Measurements from ENCODE around the gene SOX2.

The SOX2 gene

DNA sequence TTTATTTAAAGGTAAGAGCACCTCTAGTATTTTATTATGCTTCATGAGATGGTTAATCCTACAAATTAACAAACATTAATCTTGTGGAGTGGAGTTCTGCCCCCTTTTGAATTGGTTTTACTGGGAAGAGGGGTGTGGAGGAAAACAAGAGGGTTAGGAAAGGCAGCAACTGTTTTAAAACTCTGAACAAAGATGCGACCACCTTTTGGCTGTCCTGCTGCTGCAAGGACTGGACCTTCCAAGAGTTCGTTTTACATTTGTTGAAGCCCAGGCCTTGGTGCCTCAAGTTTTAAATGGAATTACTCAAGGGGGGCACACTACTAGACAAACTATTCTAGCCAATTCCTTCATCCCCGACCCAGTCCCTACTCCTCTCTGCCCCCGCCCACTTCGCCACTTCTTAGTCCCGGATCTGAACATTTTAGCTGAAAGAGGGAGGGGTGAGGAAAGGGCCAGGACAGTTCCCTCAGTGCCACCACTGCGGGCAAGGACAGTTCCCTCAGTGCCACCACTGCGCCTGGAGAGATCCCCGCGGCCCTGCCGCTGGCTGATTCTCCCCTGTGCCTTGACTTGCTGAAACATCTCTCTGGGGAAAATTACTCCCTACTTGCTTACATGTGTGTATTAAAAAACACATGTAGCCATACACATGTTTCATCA lies 11.2 kb downstream of the SOX2 start:
- DNase-seq (ENCODE audit: low read depth in 3 of 3, low spot score in 1 of 3), result no peak

DNA sequence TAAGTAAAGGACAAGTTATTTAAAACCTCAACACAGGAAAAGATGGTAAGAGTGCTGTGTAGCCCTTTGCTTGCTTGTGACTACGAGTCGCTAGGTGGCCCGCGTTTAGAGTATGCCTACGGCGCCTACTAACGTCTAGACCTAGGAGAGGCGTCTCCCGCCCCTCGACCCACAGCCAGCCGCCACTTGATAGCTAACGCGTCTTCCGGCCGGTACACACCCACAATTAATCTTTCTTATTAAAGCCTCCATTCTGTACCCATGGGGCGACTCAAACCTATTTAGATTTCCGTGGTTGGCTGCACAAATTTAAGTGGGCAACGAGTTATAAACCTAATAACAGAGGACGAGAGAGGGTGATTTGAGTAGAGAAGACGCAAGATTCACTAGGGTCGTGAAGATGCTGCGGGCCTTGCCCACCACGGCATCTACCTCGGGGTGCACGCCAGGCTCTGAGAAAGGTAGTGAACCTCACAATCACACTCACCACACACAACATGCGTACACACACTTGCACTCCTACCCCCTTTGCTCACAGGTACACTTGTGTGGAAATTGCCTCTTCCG lies 12.0 kb downstream of the SOX2 start:
- no peak for DNase-seq (ENCODE audit: low read depth in 3 of 3, low spot score in 1 of 3)

DNA sequence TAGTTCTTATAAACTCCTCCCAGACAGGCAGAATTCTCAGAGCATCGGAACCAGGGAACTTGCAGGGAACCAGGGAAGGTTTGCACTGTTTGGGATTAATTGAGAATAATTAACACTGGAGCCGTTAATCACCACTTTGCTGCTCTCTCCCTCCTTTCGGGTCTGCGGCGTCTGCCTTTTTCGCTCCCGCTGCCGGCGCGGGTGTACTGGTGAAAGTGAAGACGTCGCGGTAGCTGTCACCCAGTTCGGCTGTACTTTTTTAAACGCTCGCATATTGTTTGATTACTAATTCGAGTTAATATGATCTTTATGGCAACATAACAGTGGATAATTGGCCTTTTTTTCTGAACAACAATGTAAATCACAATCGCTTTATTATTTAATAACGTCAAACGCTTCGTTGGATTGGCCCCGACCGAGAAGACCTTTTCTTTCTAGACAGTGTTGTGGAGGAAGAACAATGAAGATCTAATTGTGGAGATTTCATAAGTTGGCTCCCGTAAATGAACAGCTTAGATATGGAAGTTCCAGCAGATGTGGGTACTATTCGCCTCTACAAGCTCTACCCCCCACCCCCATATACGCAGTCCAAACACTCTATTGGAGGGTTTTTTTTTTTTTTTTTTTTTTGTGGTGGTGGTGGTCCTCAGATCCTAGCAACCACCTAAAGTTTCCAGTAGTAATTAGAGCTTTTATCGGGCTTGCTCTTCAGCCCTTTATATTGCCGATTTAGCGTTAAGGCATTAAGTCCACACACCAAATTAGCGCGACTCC lies 12.7 kb downstream of the SOX2 start:
- no peak for DNase-seq (ENCODE audit: low read depth in 3 of 3, low spot score in 1 of 3)

GRCh38 chr3:181725131-181725731 lies 13.5 kb downstream of the SOX2 start:
- DNase-seq (ENCODE audit: low read depth in 3 of 3, low spot score in 1 of 3), result no peak

DNA sequence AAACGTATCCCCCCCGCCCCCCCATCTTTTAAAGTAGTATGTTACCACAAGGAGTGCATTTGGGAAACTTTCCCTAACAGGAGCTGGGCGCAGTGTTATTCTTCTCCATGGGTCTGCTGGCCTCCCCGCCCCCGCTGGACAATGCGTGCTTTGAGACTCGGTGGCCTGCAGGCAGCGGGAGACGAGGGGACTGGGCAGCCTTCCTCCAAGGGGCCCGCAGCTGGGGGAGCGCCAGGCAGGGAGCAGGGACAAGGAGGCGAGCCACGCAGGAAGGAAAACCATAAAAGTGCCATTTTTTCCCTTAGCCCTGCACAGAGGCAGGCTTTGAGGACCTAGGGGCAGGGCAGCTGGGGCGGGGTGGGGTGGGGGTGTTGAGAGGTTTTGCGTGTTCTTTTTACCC lies 14.1 kb downstream of the SOX2 start:
- DNase-seq (ENCODE audit: low read depth in 3 of 3, low spot score in 1 of 3), result no peak

DNA sequence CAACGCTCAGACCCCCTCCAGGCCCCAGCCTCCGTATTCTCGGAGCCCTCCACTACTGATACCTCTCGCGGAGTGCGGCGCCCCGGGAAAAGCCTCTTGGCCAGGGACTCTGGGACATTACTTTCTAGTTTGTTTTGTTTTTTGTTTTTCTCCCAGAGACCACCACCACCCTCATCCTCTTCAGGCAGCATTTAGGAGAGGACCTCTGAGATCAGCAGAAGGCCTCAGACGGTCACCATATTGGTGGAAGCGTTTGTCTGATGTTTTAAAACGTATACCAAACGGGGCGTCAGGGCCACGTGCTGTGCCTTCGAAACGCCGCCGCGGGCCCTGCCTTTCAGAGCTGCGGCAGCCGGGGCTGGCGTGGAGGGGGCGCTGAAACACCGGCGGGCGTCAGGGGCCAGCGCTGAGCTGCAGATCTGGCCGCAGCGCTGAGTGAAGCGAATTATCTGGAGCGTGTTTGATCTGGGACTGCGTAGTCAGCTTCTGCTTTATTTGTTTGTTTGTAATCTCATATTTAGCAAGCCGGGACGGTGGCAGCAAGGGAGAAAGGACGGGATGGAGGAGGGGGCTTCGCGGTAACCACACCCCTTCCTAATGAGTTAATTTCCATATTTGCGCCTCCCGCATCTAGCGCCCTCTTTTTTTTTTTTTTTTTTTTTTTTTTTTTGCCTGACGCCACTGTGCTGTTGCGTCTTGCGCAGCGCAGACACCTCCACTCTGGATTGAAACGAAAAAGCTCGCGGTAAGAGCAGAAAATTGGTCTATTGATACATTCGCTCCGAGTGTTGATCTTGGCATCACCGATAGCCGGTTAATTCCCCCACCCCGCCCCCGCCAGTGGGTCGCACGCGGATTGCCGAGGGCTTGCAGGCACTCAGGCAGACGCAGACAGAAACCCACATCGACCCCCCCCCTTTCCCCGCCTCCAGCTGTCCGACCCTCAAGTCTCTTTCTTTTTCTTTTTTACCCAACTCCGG lies 14.9 kb downstream of the SOX2 start:
- DNase-seq (ENCODE audit: low read depth in 3 of 3, low spot score in 1 of 3), result no peak

GRCh38 chr3:181727341-181728032 lies 15.8 kb downstream of the SOX2 start:
- no peak for DNase-seq (ENCODE audit: low read depth in 3 of 3, low spot score in 1 of 3)

GRCh38 chr3:181728470-181729340 lies 17.0 kb downstream of the SOX2 start:
- no peak for DNase-seq (ENCODE audit: low read depth in 3 of 3, low spot score in 1 of 3)

GRCh38 chr3:181729341-181729869 lies 17.7 kb downstream of the SOX2 start:
- no peak for DNase-seq (ENCODE audit: low read depth in 3 of 3, low spot score in 1 of 3)

GRCh38 chr3:181730316-181730715 lies 18.6 kb downstream of the SOX2 start:
- DNase-seq (ENCODE audit: low read depth in 3 of 3, low spot score in 1 of 3), result no peak

DNA sequence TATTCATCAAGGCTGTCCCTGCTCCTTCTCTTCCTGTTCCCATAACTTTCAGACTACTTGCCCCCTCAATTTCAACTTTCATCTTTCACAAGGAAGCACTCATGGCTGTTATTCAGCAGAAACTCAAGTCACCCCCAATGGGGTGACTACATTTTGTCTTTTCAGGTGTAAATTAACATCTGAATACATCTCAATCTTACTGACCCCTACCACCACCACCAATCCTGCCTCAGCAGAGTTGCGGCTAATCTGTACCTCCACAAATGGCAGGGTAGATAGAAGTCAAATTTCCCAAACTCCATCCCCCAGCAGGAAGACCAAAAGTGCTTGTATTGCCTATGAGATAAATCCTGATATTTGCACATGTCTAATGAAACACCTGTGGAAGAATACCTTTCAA lies 19.2 kb downstream of the SOX2 start:
- no peak for DNase-seq (ENCODE audit: low read depth in 3 of 3, low spot score in 1 of 3)

GRCh38 chr3:181735911-181736310 lies 24.2 kb downstream of the SOX2 start:
- DNase-seq (ENCODE audit: low read depth in 3 of 3, low spot score in 1 of 3), result no peak

GRCh38 chr3:181738551-181738950 lies 26.8 kb downstream of the SOX2 start:
- DNase-seq (ENCODE audit: low read depth in 3 of 3, low spot score in 1 of 3), result no peak

GRCh38 chr3:181739628-181740027 lies 27.9 kb downstream of the SOX2 start:
- no peak for DNase-seq (ENCODE audit: low read depth in 3 of 3, low spot score in 1 of 3)

- no peak for DNase-seq (ENCODE audit: low read depth in 3 of 3, low spot score in 1 of 3)
Measured at GRCh38 chr3:181741417-181741816, 29.7 kb downstream of the SOX2 start.

- no peak for DNase-seq (ENCODE audit: low read depth in 3 of 3, low spot score in 1 of 3)
Measured at GRCh38 chr3:181752202-181752671, 40.5 kb downstream of the SOX2 start.

GRCh38 chr3:181753391-181753790 lies 41.7 kb downstream of the SOX2 start:
- no peak for DNase-seq (ENCODE audit: low read depth in 3 of 3, low spot score in 1 of 3)

- DNase-seq (ENCODE audit: low read depth in 3 of 3, low spot score in 1 of 3), result no peak
Measured at GRCh38 chr3:181755959-181756358, 44.2 kb downstream of the SOX2 start.

Data from stimulated activated CD4-positive, alpha-beta T cell treated with anti-CD3 and anti-CD28 coated beads, TNF-alpha, amount 100 ng/mL, for 1 hour (primary cell).